ENCODE results near the gene ETFRF1. TPM values are rescaled to one million over a fixed set of nuclear protein-coding genes. Genes with fewer than 3 reads are reported as not detected.

Gene ETFRF1
- total RNA-seq, 2 experiments from 2014 or later, result 11.4 to 13.1 TPM

DNA sequence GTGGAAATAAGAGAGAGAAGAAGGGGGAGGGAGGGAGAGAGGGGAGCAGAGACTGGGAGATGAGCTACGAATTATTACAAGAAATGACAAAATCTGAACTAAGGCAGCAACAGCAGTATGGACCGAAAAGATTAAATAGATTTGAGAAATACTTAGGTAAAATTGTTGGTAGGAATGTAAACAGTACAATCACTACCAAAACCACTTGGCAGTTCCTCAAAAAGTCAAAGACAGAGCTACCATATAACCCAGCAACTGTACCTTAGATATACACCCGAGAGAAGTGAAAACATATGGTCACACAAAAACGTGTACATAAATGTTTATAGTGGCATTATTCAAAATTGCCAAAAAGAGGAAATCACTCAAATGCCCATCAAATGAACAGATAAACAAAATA, 41.6 kb downstream of the ETFRF1 start:
- no peak overlapping the region for H3K27ac Mint-ChIP-seq
- CTCF ChIA-PET, result no interaction called here
- no peak overlapping the region for H3K4me3 Mint-ChIP-seq

DNA sequence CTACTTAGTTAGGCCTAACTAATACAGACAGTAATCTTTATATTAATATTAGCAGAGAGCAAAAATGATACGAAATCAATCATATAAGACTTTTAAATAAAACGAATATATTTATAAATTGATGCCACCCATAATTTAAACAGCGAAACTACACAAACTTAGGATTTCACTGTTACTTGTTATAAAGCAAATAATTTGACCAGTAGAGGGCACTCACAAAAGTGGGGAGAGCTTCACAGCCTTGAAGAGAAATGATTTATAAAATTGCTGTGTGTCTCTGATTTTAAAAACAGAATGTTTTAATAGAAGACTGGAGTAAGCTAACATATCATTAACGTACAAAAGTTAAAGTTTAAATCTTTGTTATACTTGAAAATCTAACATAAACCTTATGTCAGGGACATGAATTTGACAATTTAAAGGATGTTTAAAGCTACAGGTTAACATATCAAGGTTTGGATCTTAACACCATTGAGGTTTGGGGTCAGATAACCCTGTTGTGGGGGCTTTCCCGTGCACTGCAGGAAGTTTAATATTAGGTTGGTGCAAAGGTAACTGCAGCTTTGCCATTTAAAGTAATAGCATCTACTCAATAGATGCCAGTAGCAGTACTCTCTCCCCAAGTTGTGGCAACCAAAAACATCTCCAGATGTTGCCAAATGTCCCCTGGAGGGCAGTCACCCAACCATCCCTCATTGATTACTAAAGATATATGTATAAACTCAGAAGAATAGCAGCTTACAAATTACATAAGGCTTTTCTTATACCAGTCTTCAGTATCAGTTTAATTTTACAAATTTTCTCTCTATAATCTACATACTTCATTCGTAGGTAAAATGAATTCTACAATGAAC, 46.4 kb downstream of the ETFRF1 start:
- CTCF ChIA-PET, result interaction anchor here (0.6 to 2.5 kb wide), 25 partner anchors 9 to 1639 kb away, joined by 3 to 21 read pairs (median 3); partner anchors contain the start of gene KRAS

More for the DNA sequence above, 41.6 kb downstream of the ETFRF1 start:
- intact Hi-C loops (cut with micrococcal nuclease), result no loop called here
- no peak for DNase-seq
- Mint-ChIP-seq H3K4me1 (ENCODE audit: low read depth) (peaks cover 16% of the 10 kb centered on the region), H3K9me3 (no peaks in the 10 kb centered on the region), H3K27me3 (ENCODE audit: low read depth) (no peaks in the 10 kb centered on the region), H3K36me3 (ENCODE audit: low read depth) (peaks cover 22% of the 10 kb centered on the region)

DNA sequence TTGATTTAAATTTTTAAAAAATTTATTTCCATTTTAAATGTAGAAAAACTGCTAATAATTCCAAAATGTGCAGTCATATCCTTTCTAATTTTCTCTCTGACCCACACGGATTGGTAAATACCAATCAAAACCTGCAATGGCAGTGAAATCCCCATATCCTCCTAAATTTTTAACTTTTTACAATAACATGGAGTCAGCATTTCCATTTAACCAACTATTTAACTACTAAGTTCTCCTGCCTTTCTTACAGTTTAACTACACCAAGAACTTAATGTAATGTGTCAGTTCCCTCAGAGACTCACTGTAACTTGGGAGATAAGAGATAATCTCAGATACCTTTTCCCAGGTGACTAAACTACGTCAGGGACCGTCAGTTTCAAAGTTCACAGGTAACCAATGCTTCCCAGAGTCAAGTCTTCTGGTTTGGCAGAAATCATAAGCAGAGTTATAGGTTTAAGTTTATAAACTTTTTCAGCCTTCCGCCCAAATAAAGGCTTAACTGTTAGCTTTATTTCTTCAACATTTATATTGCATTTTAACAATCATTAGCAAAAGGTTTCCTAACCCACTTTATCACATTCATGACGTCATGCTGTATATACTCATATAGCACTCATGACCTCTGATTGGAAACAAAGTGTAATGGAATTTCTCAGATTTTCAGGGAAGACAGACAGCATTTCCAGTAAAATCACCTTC, 48.1 kb downstream of the ETFRF1 start:
- Mint-ChIP-seq H3K4me1 (ENCODE audit: low read depth) (peaks cover 48% of the 10 kb centered on the region), H3K36me3 (ENCODE audit: low read depth) (peaks cover 24% of the 10 kb centered on the region), H3K27ac (no peak overlapping the region), H3K27me3 (ENCODE audit: low read depth) (no peaks in the 10 kb centered on the region), H3K4me3 (no peak overlapping the region), H3K9me3 (no peaks in the 10 kb centered on the region)
- intact Hi-C loops (cut with micrococcal nuclease), result no loop called here
- CTCF ChIA-PET, result no interaction called here
- DNase-seq, result no peak

More for the DNA sequence above, 46.4 kb downstream of the ETFRF1 start:
- Mint-ChIP-seq H3K27ac (no peak overlapping the region), H3K9me3 (no peaks in the 10 kb centered on the region), H3K4me1 (ENCODE audit: low read depth) (peaks cover 46% of the 10 kb centered on the region), H3K4me3 (no peak overlapping the region), H3K27me3 (ENCODE audit: low read depth) (no peaks in the 10 kb centered on the region), H3K36me3 (ENCODE audit: low read depth) (peaks cover 26% of the 10 kb centered on the region)
- intact Hi-C loops (cut with micrococcal nuclease), result loop anchor here (1.0 to 2.0 kb wide), 5 partner anchors 10 to 146 kb away; no protein-coding TSS in a partner anchor
- DNase-seq, result no peak

DNA sequence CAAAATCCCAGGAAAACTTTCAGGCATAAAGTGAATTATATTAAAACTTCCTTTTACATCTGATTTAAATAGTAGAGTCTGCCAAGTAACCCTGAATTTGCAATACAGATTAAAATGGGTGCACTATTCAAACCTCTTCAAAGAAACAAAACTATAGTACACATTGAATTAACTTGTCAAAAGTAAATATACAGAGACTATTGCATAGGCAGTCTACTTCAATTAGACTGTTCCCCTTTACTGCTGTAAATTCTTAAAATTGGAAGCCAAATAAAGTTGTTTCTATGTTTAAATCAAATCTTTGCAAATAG, 48.6 kb downstream of the ETFRF1 start:
- CTCF ChIA-PET, result no interaction called here
- H3K36me3 Mint-ChIP-seq (ENCODE audit: low read depth), result peaks cover 26% of the 10 kb centered on the region
- H3K4me3 Mint-ChIP-seq, result no peak overlapping the region
- no peak for DNase-seq
- H3K9me3 Mint-ChIP-seq, result no peaks in the 10 kb centered on the region
- H3K27ac Mint-ChIP-seq, result no peak overlapping the region
- intact Hi-C loops (cut with micrococcal nuclease), result no loop called here
- no peaks in the 10 kb centered on the region for H3K27me3 Mint-ChIP-seq (ENCODE audit: low read depth)
- H3K4me1 Mint-ChIP-seq (ENCODE audit: low read depth), result peaks cover 53% of the 10 kb centered on the region

DNA sequence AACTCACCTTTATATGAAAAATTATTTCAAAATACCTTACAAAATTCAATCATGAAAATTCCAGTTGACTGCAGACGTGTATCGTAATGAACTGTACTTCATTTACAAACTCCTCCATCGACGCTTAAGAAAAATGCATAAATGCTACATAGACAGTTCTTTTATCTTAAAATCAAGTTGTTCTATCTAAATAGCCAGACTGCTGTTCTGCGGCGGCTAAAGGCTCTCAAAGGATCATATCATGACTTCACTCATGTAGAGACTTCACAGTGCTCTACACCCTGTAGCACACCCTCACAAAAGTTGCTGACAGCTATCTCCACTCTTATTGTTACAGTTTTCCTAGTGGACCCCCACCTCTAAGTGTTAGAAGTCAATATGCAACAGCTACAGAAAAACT, 50.5 kb downstream of the ETFRF1 start:
- intact Hi-C loops (cut with micrococcal nuclease), result no loop called here
- Mint-ChIP-seq H3K9me3 (no peaks in the 10 kb centered on the region), H3K27me3 (ENCODE audit: low read depth) (no peaks in the 10 kb centered on the region), H3K27ac (no peak overlapping the region), H3K4me1 (ENCODE audit: low read depth) (peaks cover 59% of the 10 kb centered on the region), H3K36me3 (ENCODE audit: low read depth) (peaks cover 21% of the 10 kb centered on the region), H3K4me3 (no peak overlapping the region)
- CTCF ChIA-PET, result no interaction called here
- DNase-seq, result no peak

DNA sequence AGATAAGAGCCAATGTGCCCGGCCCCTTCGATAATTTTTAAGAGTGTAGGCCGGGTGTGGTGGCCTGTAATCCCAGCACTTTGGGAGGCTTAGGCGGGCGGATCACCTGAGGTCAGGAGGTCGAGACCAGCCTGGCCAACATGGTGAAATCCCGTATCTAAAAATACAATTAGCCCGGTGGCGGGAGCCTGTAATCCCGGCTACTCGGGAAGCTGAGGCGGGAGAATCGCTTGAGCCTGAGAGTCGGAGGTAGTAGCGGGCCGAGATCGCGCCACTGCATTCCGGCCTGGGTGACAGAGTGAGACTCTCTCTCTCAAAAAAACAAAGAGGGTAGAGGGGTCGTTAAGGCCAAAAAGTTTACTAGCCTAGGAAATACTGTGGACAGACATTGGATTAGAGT, 53.1 kb downstream of the ETFRF1 start:
- intact Hi-C loops (cut with micrococcal nuclease), result no loop called here

DNA sequence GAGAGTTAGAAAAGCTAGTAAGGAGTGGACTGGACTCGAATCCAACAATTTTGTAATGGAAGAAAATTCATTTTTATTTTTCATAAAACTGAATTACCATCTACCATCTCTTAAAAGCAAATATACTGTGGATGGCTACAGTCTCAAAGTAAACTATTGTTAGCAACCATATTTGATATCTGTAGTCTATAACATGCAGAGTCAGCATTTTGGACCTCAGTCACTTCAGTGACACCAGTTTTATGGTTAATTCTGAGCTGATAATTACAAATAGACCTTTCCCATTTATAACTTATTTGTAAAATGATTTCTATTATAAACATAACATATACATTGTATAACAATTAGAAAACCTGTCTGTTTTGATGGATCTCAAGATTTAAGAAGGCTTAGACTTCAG, 53.7 kb downstream of the ETFRF1 start:
- H3K4me1 Mint-ChIP-seq (ENCODE audit: low read depth), result peaks cover 63% of the 10 kb centered on the region
- intact Hi-C loops (cut with micrococcal nuclease), result no loop called here
- DNase-seq, result no peak
- H3K27me3 Mint-ChIP-seq (ENCODE audit: low read depth), result no peaks in the 10 kb centered on the region
- H3K36me3 Mint-ChIP-seq (ENCODE audit: low read depth), result peaks cover 21% of the 10 kb centered on the region
- H3K4me3 Mint-ChIP-seq, result peak overlapping the region; percentile 21
- H3K27ac Mint-ChIP-seq, result no peak overlapping the region
- CTCF ChIA-PET, result interaction anchor here (0.6 to 0.9 kb wide), 5 partner anchors 11 to 136 kb away, joined by 3 to 4 read pairs (median 3); no protein-coding TSS in a partner anchor
- H3K9me3 Mint-ChIP-seq, result no peaks in the 10 kb centered on the region

More for the DNA sequence above, 53.1 kb downstream of the ETFRF1 start:
- CTCF ChIA-PET, result interaction anchor here (0.6 kb wide), 1 partner anchor 95 kb away, joined by 3 read pairs; no protein-coding TSS in a partner anchor
- DNase-seq, result no peak
- Mint-ChIP-seq H3K4me1 (ENCODE audit: low read depth) (peaks cover 63% of the 10 kb centered on the region), H3K4me3 (no peak overlapping the region), H3K9me3 (no peaks in the 10 kb centered on the region), H3K27me3 (ENCODE audit: low read depth) (no peaks in the 10 kb centered on the region), H3K36me3 (ENCODE audit: low read depth) (peaks cover 21% of the 10 kb centered on the region), H3K27ac (no peak overlapping the region)

DNA sequence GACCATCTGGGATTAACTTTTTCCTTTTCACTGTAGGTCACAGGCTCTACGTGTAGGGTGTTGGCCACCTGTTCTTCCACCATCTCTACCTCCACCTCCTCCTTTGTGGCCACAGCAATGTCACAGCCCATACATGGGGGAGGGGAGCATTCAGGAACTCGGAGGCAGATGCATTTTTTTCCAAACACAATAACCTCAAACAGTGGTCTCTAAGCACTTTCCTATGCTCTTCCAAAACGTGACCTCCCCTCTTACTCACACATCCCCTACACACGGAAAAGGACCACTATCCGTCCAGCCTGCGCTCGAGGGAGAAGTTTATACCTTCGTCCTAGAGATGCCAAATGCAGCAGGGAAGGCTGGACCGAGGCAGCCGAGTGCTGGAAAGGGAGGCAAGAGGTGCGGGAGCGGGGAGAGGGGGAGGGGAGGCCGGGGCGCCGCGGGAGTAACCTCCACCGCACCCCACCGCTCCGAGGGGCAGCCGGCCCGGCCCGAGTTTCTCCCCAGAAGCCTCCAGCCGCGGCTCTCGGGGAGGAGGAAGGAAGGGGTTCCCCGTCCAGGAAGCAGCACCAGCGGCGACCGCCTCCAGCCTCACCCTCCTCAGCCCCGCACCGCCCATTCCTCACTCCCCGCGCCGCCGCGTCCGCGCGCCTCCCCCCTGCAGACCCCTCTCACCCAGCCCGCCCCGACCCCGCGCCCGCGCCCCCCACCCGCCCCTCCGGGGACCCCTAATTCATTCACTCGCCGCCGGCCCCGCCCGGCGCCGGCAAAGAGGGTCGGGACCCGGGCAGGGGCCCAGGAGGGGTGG, 55.1 kb downstream of the ETFRF1 start:
- Mint-ChIP-seq H3K36me3 (ENCODE audit: low read depth) (peaks cover 19% of the 10 kb centered on the region), H3K9me3 (no peaks in the 10 kb centered on the region), H3K27ac (peak overlapping the region; percentile 88), H3K4me3 (peak overlapping the region; percentile 93), H3K27me3 (ENCODE audit: low read depth) (no peaks in the 10 kb centered on the region), H3K4me1 (ENCODE audit: low read depth) (peaks cover 52% of the 10 kb centered on the region)
- DNase-seq, result peak; percentile 54
- intact Hi-C loops (cut with micrococcal nuclease), result loop anchor here (1.0 to 2.0 kb wide), 3 partner anchors 55 to 197 kb away; partner anchors contain the start of genes DNAI7 and ETFRF1
- CTCF ChIA-PET, result interaction anchor here (0.6 to 1.0 kb wide), 4 partner anchors 9 to 133 kb away, joined by 3 to 5 read pairs (median 4); no protein-coding TSS in a partner anchor

DNA sequence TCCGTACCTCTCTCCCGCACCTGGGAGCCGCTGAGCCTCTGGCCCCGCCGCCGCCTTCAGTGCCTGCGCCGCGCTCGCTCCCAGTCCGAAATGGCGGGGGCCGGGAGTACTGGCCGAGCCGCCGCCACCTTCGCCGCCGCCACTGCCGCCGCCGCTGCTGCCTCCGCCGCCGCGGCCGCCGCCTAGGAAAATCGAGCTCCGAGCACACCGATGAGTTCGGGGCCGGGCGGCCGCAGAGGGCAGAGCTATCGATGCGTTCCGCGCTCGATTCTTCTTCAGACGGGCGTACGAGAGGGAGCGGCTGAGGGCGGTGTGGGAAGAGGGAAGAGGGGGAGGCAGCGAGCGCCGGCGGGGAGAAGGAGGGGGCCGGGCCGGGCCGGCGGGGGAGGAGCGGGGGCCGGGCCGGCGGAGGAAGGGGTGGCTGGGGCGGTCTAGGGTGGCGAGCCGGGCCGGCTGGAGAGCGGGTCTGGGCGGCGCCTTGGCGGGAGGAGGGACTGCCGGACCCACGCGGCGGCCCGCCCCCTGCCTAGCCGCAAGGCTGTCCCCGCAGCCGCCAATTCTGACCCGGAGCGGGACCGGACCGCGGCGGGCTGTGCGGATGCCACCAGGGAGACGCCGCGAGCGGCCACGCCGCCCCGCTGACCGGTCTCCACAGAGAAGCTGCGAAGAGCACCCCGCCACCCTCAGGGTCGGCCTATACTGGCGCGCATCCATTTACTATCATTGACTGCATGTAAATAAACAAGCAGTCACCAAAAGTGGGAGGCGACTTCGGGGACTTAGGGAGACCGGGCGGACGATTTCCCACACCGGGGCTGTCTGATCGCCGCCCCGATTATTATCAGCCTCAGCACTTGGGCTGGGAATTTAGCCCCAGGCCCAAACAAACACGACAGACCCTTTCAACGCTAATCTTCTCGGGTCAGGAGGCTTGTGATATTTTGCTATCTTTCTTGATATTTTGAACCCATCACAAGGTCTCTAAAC, 56.0 kb downstream of the ETFRF1 start, which contains the start of gene KRAS:
Gene KRAS (minus strand): TSS at position 186 of the 987 bp plus-strand sequence.
- H3K36me3 Mint-ChIP-seq (ENCODE audit: low read depth), result peaks cover 12% of the 10 kb centered on the region
- intact Hi-C loops (cut with micrococcal nuclease), result loop anchor here (1.0 to 2.0 kb wide), 6 partner anchors 10 to 198 kb away; partner anchors contain the start of genes DNAI7 and ETFRF1
- DNase-seq, result peak; percentile 94
- H3K27ac Mint-ChIP-seq, result peak within 1 kb of the TSS; percentile 88
- no peaks in the 10 kb centered on the region for H3K9me3 Mint-ChIP-seq
- peak within 1 kb of the TSS; percentile 93 for H3K4me3 Mint-ChIP-seq
- no peaks in the 10 kb centered on the region for H3K27me3 Mint-ChIP-seq (ENCODE audit: low read depth)
- H3K4me1 Mint-ChIP-seq (ENCODE audit: low read depth), result peaks cover 43% of the 10 kb centered on the region
- CTCF ChIA-PET, result interaction anchor here (0.6 to 1.0 kb wide), 3 partner anchors 10 to 132 kb away, joined by 3 to 5 read pairs (median 4); no protein-coding TSS in a partner anchor

DNA sequence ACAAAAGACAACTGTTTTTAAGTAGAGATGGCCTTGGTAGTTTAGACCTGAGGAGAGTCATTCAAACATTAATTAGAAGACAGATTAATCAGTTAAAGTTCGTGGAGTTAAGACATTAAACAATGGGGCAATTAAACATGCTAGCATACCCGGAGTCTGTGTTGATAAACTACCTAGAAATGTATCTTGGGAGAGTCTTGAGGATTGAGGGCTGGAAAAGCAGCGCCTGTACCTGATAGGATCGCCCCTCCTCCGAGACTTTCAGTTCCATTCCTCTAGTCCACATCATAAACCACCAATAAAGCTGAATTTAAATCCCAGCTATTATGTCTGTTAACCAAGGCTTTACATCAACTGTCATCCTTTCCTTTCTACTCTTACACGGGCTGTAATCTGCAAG, 56.7 kb downstream of the ETFRF1 start:
- Mint-ChIP-seq H3K27me3 (ENCODE audit: low read depth) (no peaks in the 10 kb centered on the region), H3K27ac (no peak overlapping the region), H3K9me3 (no peaks in the 10 kb centered on the region), H3K36me3 (ENCODE audit: low read depth) (peaks cover 9% of the 10 kb centered on the region), H3K4me3 (peak overlapping the region; percentile 84), H3K4me1 (ENCODE audit: low read depth) (peaks cover 41% of the 10 kb centered on the region)
- CTCF ChIA-PET, result interaction anchor here (1.3 kb wide), 1 partner anchor 10 kb away, joined by 4 read pairs; no protein-coding TSS in a partner anchor
- no peak for DNase-seq
- intact Hi-C loops (cut with micrococcal nuclease), result loop anchor here (1.0 to 2.0 kb wide), 4 partner anchors 10 to 199 kb away; a partner anchor contains a TSS

DNA sequence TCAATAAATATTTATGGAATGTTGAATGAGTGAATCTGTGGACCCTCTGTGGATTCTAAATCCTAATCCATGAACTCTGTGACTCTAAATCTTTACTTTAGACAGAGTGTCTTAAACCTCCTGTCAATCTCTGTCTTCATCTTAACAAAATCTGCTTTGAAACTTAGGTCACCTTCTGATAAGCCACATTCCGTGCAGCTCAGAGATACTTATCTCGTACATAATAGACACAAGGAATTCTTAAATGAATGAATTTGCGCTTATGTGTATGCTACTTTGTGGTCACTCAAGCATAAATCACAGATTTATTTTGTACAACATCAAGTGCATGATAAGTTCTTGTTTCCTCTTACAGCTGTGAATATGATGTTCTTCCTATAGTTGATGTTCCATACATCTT, 57.9 kb downstream of the ETFRF1 start:
- intact Hi-C loops (cut with micrococcal nuclease), result no loop called here
- Mint-ChIP-seq H3K36me3 (ENCODE audit: low read depth) (peaks cover 4% of the 10 kb centered on the region), H3K27ac (no peak overlapping the region), H3K4me3 (no peak overlapping the region), H3K4me1 (ENCODE audit: low read depth) (peaks cover 34% of the 10 kb centered on the region), H3K27me3 (ENCODE audit: low read depth) (no peaks in the 10 kb centered on the region), H3K9me3 (no peaks in the 10 kb centered on the region)
- no peak for DNase-seq
- CTCF ChIA-PET, result interaction anchor here (1.3 kb wide), 1 partner anchor 11 kb away, joined by 4 read pairs; no protein-coding TSS in a partner anchor
